ENCODE measurements around the gene TEDDM1. TPM values are rescaled to one million over a fixed set of nuclear protein-coding genes. Genes with fewer than 3 reads are reported as not detected.

Gene TEDDM1
- total RNA-seq, 2 donors from 2014 or later = not detected

- Histone ChIP-seq H3K9me3 (peaks cover 0 to 12% of the 10 kb centered on the region in 2 donors), H3K27ac (no peak overlapping the region), H3K4me3 (no peak overlapping the region), H3K4me1 (peaks cover 0 to 6% of the 10 kb centered on the region in 2 donors), H3K36me3 (no peaks in the 10 kb centered on the region), H3K27me3 (no peaks in the 10 kb centered on the region)
- no peak for DNase-seq (ENCODE audit: low spot score)
- TF ChIP-seq CTCF (IDR thresholded peaks at IDR 0.05) = no peak
These were observed 5.1 kb upstream of the TEDDM1 start for GRCh38 chr1:182405578-182405977.

GRCh38 chr1:182404781-182405180, 4.3 kb upstream of the TEDDM1 start:
- Histone ChIP-seq H3K4me1 (no peaks in the 10 kb centered on the region), H3K9me3 (peaks cover 0 to 12% of the 10 kb centered on the region in 2 donors), H3K27ac (no peak overlapping the region), H3K36me3 (no peaks in the 10 kb centered on the region), H3K4me3 (no peak overlapping the region), H3K27me3 (no peaks in the 10 kb centered on the region)
- no peak for DNase-seq (ENCODE audit: low spot score)
- no peak for TF ChIP-seq CTCF (IDR thresholded peaks at IDR 0.05)

GRCh38 chr1:182397653-182398393, 2.6 kb downstream of the TEDDM1 start:
- DNase-seq (ENCODE audit: low spot score) = no peak
- no peak overlapping the region for H3K27ac ChIP-seq

GRCh38 chr1:182395906-182396305, 4.6 kb downstream of the TEDDM1 start:
- TF ChIP-seq CTCF (IDR thresholded peaks at IDR 0.05) = no peak
- peak; percentile 16 for DNase-seq (ENCODE audit: low spot score)
- Histone ChIP-seq H3K4me3 (no peak overlapping the region), H3K36me3 (no peaks in the 10 kb centered on the region), H3K4me1 (peaks cover 0 to 17% of the 10 kb centered on the region in 2 donors), H3K27ac (peak overlapping the region in 1 of 2 donors; percentile 60), H3K9me3 (no peaks in the 10 kb centered on the region), H3K27me3 (no peaks in the 10 kb centered on the region)

More at GRCh38 chr1:182397653-182398393, 2.6 kb downstream of the TEDDM1 start:
- H3K36me3 ChIP-seq = no peaks in the 10 kb centered on the region
- H3K4me1 ChIP-seq = peaks cover 0 to 11% of the 10 kb centered on the region in 2 donors
- H3K27me3 ChIP-seq = no peaks in the 10 kb centered on the region
- no peak for TF ChIP-seq CTCF (IDR thresholded peaks at IDR 0.05)
- no peaks in the 10 kb centered on the region for H3K9me3 ChIP-seq
- no peak overlapping the region for H3K4me3 ChIP-seq

- no peaks in the 10 kb centered on the region for H3K27me3 ChIP-seq
- H3K9me3 ChIP-seq = no peaks in the 10 kb centered on the region
- H3K27ac ChIP-seq = peak overlapping the region; percentile 2 to 60
- peaks cover 0 to 18% of the 10 kb centered on the region in 2 donors for H3K4me1 ChIP-seq
- DNase-seq (ENCODE audit: low spot score) = peak; percentile 66
- H3K36me3 ChIP-seq = no peaks in the 10 kb centered on the region
- TF ChIP-seq CTCF (IDR thresholded peaks at IDR 0.05) = no peak
- no peak overlapping the region for H3K4me3 ChIP-seq
These were observed 6.3 kb downstream of the TEDDM1 start for GRCh38 chr1:182394055-182394775.

All from right atrium auricular region (tissue), 2 donors.